Endothelial cell of umbilical vein (primary cell): ENCODE results near the gene FAM50A. TPM values are rescaled to one million over a fixed set of nuclear protein-coding genes. Genes with fewer than 3 reads are reported as not detected.

ENCODE experiments used
- BruUV-seq: library from RNA; stranded (reverse); fragments of 400-500 nt; replicated peaks from 2 replicates; lab custom pipeline; 2021; lab: Mats Ljungman, UMichigan
- CTCF ChIA-PET: fragments of 300-600, 350-600 bp; sonication (Branson Sonifier 250); formaldehyde crosslinking; loops from one replicate; lab custom pipeline; 2021; ENCODE audit warnings: antibody characterized with exemption, inconsistent platforms; lab: Charles Lee
- POLR2A ChIA-PET: fragments of 300-600, 350-600 bp; sonication (Branson Sonifier 250); formaldehyde crosslinking; loops from one replicate; lab custom pipeline; 2021; ENCODE audit warnings: antibody characterized with exemption, inconsistent platforms; lab: Charles Lee
- DNase-seq: peaks from one replicate; pipeline ENCODE4 v3.0.0-alpha.2; 2011; ENCODE audit warnings: low read depth, low spot score
- FAIRE-seq: peaks from 2 replicates; lab custom pipeline; 2011; peaks lifted over from hg19 to GRCh38; lab: Jason Lieb, UNC
- H2AFZ ChIP-seq: 2 replicates; pipeline ENCODE4 v1.6.0; 2012; ENCODE audit warnings: low read depth, low read length, control low read depth, inconsistent platforms
- H3K27ac ChIP-seq: 2 replicates; pipeline ENCODE4 v1.5.1; 2011; ENCODE audit warnings: low read depth, mild to moderate bottlenecking, control low read depth, low read length, moderate library complexity; ENCODE audit not compliant: insufficient read depth
- H3K27me3 ChIP-seq, 2 experiments: 2 replicates each; pipeline versions ENCODE4 v1.6.0 to v1.6.1; 2011; ENCODE audit warnings: low read length in 2 of 2, mixed read lengths in 1 of 2; ENCODE audit not compliant: control insufficient read depth in 2 of 2, insufficient read depth in 2 of 2
- H3K36me3 ChIP-seq, 2 experiments: 2 replicates in 1 of 2; 3 replicates in 1 of 2; pipeline ENCODE4 v1.5.1; 2011; ENCODE audit warnings: low read length in 2 of 2, mild to moderate bottlenecking in 1 of 2, moderate library complexity in 1 of 2; ENCODE audit not compliant: control insufficient read depth in 2 of 2, insufficient read depth in 2 of 2; ENCODE audit errors: extremely low read depth in 1 of 2
- H3K4me1 ChIP-seq: 3 replicates; pipeline ENCODE4 v1.5.1; 2011; ENCODE audit warnings: mild to moderate bottlenecking, low read length; ENCODE audit not compliant: control insufficient read depth, insufficient read depth; ENCODE audit errors: extremely low read depth
- H3K4me2 ChIP-seq: 2 replicates; pipeline ENCODE4 v1.6.1; 2011; ENCODE audit warnings: low read length, control low read depth, mixed read lengths; ENCODE audit not compliant: insufficient read depth
- H3K4me3 ChIP-seq, 3 experiments: fragments of 200-600 bp in 1 of 3; sonication (generic), shearing (Covaris generic) in 1 of 3; replicated peaks in 1 of 3; 2 replicates each; pipeline ENCODE4 v1.5.1; 2011 to 2016; ENCODE audit warnings: control low read depth in 3 of 3, low read length in 3 of 3, mild to moderate bottlenecking in 2 of 3, inconsistent platforms in 1 of 3, low read depth in 1 of 3, moderate library complexity in 1 of 3; ENCODE audit not compliant: insufficient read depth in 1 of 3
- H3K79me2 ChIP-seq: 2 replicates; pipeline ENCODE4 v1.6.0; 2012; ENCODE audit warnings: low read length, inconsistent platforms; ENCODE audit not compliant: control insufficient read depth, insufficient read depth
- H3K9ac ChIP-seq: replicated peaks from 2 replicates; pipeline ENCODE3; 2011; ENCODE audit warnings: low read length, control low read depth; ENCODE audit not compliant: insufficient read depth; ENCODE audit errors: extremely low read depth
- H3K9me1 ChIP-seq: replicated peaks from 3 replicates; pipeline ENCODE4 v1.6.0; 2011; ENCODE audit warnings: mild to moderate bottlenecking, low read length; ENCODE audit not compliant: control insufficient read depth, insufficient read depth; ENCODE audit errors: extremely low read depth
- H3K9me3 ChIP-seq: replicated peaks from 2 replicates; pipeline ENCODE4 v1.5.1; 2012; ENCODE audit warnings: low read length, inconsistent platforms; ENCODE audit not compliant: control insufficient read depth, insufficient read depth
- H4K20me1 ChIP-seq: replicated peaks from 2 replicates; pipeline ENCODE3; 2011; ENCODE audit warnings: mild to moderate bottlenecking, low read length; ENCODE audit not compliant: control insufficient read depth, insufficient read depth; ENCODE audit errors: extremely low read depth
- EZH2 ChIP-seq: IDR thresholded peaks from 2 replicates; pipeline ENCODE4 v1.6.1; 2012; ENCODE audit warnings: borderline replicate concordance, low read depth, mild to moderate bottlenecking, moderate library complexity, low read length, inconsistent platforms; ENCODE audit not compliant: severe bottlenecking
- FOS ChIP-seq: IDR thresholded peaks from 2 replicates; pipeline ENCODE4 v1.6.1; 2011; ENCODE audit warnings: mild to moderate bottlenecking, low read length, moderate library complexity, borderline replicate concordance; ENCODE audit not compliant: insufficient read depth
- GATA2 ChIP-seq: IDR thresholded peaks from 2 replicates; pipeline ENCODE4 v1.7.0; 2011; ENCODE audit warnings: low read depth, mild to moderate bottlenecking, moderate library complexity, mixed read lengths, low read length; ENCODE audit not compliant: insufficient read length, insufficient read depth
- JUN ChIP-seq: IDR thresholded peaks from 2 replicates; pipeline ENCODE4 v1.6.1; 2011; ENCODE audit warnings: borderline replicate concordance, low read depth; ENCODE audit not compliant: insufficient read length, insufficient read depth
- MYC ChIP-seq: IDR thresholded peaks from one replicate; pipeline ENCODE4 v1.6.1; 2011; ENCODE audit warnings: mild to moderate bottlenecking, low read depth, low read length
- POLR2A ChIP-seq: IDR thresholded peaks from 2 replicates; pipeline ENCODE4 v1.6.1; 2012; ENCODE audit warnings: low read depth, mild to moderate bottlenecking, control low read depth, low read length
- POLR2AphosphoS5 ChIP-seq: IDR thresholded peaks from 2 replicates; pipeline ENCODE4 v1.6.1; 2012; ENCODE audit warnings: low read depth, mild to moderate bottlenecking, control low read depth, low read length, moderate library complexity; ENCODE audit not compliant: insufficient read depth
- dilution Hi-C: fragments of 300-500 bp; cut with MboI; formaldehyde crosslinking; loops from one replicate; pipeline ENCODE4 v1.15.0; 2019; ENCODE audit warnings: low sequenced_read_pairs; ENCODE audit not compliant: extremely low pct_ligation_motif_present
- intact Hi-C: fragments of 100-400 bp; cut with micrococcal nuclease; formaldehyde crosslinking; loops from one replicate; pipeline ENCODE4 v1.10.0; 2022
- polyA plus RNA-seq, 4 experiments: library from polyadenylated mRNA; depleted of rRNA in 3 of 4; stranded (reverse) in 3 of 4; unstranded in 1 of 4; fragments of >200 nt; gene quantifications; 2 replicates each; pipeline versions ENCODE4 v1.2.1 to v1.2.3, GENCODE V29; 2011 to 2012; ENCODE audit warnings: missing spikeins in 1 of 4
- total RNA-seq: library from RNA; stranded (reverse); gene quantifications from 2 replicates; pipeline ENCODE4 v1.2.3, GENCODE V29; 2021
- TF ChIP-seq, protein P1 (sequence below), 2 donors: IDR thresholded peaks; 1 replicate in 1 of 2; 2 replicates in 1 of 2; pipeline ENCODE4 v1.5.1; 2011; ENCODE audit warnings: low read length in 2 of 2, mild to moderate bottlenecking in 2 of 2, moderate library complexity in 2 of 2, control low read depth in 1 of 2, inconsistent platforms in 1 of 2, low read depth in 1 of 2; ENCODE audit not compliant: insufficient read depth in 1 of 2; ENCODE audit errors: extremely low read depth in 1 of 2
- TF ChIP-seq, protein P2 (sequence below): IDR thresholded peaks from 2 replicates; pipeline ENCODE4 v1.6.1; 2011; ENCODE audit not compliant: insufficient read depth, insufficient read length

Gene FAM50A
- total and polyA plus RNA-seq, 2 donors (not counting 3 experiments of a cell fraction or from before 2014, with no cell fraction given): 75.9 to 123 TPM

- TF ChIP-seq EZH2 (no peak), POLR2AphosphoS5 (no peak), FOS (no peak), MYC (no peak), GATA2 (no peak), POLR2A (no peak), JUN (no peak)
- TF ChIP-seq, protein P1, sequence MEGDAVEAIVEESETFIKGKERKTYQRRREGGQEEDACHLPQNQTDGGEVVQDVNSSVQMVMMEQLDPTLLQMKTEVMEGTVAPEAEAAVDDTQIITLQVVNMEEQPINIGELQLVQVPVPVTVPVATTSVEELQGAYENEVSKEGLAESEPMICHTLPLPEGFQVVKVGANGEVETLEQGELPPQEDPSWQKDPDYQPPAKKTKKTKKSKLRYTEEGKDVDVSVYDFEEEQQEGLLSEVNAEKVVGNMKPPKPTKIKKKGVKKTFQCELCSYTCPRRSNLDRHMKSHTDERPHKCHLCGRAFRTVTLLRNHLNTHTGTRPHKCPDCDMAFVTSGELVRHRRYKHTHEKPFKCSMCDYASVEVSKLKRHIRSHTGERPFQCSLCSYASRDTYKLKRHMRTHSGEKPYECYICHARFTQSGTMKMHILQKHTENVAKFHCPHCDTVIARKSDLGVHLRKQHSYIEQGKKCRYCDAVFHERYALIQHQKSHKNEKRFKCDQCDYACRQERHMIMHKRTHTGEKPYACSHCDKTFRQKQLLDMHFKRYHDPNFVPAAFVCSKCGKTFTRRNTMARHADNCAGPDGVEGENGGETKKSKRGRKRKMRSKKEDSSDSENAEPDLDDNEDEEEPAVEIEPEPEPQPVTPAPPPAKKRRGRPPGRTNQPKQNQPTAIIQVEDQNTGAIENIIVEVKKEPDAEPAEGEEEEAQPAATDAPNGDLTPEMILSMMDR (IDR thresholded peaks at IDR 0.05; ENCODE audit: extremely low read depth in 1 of 2, insufficient read depth in 1 of 2, low read depth in 1 of 2, low read length in 2 of 2): no peak
- TF ChIP-seq, protein P2, sequence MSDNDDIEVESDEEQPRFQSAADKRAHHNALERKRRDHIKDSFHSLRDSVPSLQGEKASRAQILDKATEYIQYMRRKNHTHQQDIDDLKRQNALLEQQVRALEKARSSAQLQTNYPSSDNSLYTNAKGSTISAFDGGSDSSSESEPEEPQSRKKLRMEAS: no peak
- Histone ChIP-seq H3K9me3 (no peaks in the 10 kb centered on the region), H3K4me1 (no peaks in the 10 kb centered on the region), H3K4me3 (no peak overlapping the region), H3K9ac (no peak overlapping the region), H3K9me1 (no peaks in the 10 kb centered on the region), H3K27me3 (no peaks in the 10 kb centered on the region), H3K27ac (no peak overlapping the region), H4K20me1 (no peaks in the 10 kb centered on the region), H3K79me2 (no peaks in the 10 kb centered on the region), H3K36me3 (peaks cover 0 to 35% of the 10 kb centered on the region in 2 experiments), H3K4me2 (no peak overlapping the region), H2AFZ (no peak overlapping the region)
- intact Hi-C loops: no loop called here
- no TSS peak for BruUV-seq
- ChIA-PET CTCF (interaction anchor here (1.6 kb wide), 1 partner anchor 12 kb away, joined by 3 read pairs; no protein-coding TSS in a partner anchor), POLR2A (no interaction called here)
- FAIRE-seq (no peak), DNase-seq (no peak)
- dilution Hi-C loops: no loop called here
These were observed 27.1 kb downstream of the FAM50A start for GRCh38 chrX:154470914-154471568.
